LoVo (cell line): ENCODE results near the gene PIP5K1C.
"Not testable (repeated sequence)": the region's sequence is repeated elsewhere in the genome, so short reads cannot be mapped to it uniquely, and the experiment has no call there.

ENCODE experiments used
- DNase-seq: peaks from one replicate; pipeline ENCODE4 v3.0.0-alpha.2; 2016; ENCODE audit warnings: low spot score

The PIP5K1C gene

DNA sequence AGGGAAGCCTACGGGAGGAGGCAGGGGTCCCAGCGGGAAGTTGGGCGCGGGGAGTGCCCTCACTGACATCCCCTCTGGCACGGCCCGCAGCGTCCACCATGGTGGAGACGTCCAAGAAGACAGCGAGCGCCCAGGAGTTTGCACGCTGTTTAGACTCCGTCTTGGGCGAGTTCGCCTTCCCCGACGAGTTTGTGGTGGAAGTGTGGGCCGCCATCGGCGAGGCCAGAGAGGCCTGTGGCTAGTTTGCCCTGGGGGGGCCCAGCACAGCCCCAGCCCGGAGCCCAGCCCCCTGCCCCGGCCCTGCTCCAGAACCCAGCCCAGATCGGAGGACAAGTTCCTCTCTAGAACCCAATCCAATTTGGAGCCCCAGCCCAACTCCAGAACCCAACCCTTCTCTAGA, 110.3 kb downstream of the PIP5K1C start:
- no peak for DNase-seq

DNA sequence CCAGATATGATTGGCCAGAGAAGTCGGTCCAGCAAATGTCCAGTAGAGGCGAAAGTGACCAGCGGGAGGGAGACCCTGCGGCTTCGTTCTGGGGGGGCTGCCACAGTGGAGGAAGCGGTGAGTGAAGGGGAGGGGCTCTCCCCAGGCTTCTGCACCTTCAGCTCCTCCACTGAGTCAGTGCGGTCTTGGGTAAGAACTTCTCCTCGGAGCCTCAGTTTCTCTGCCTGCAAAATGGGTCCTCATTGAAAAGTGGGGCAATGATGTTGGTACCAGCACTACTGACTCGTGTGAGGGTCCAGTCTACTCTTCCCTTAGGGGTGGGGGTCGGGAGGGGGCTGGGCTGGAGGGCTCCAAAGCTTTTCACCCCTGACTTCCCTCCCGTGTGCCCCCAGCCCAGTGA, 110.8 kb downstream of the PIP5K1C start:
- DNase-seq: no peak

DNA sequence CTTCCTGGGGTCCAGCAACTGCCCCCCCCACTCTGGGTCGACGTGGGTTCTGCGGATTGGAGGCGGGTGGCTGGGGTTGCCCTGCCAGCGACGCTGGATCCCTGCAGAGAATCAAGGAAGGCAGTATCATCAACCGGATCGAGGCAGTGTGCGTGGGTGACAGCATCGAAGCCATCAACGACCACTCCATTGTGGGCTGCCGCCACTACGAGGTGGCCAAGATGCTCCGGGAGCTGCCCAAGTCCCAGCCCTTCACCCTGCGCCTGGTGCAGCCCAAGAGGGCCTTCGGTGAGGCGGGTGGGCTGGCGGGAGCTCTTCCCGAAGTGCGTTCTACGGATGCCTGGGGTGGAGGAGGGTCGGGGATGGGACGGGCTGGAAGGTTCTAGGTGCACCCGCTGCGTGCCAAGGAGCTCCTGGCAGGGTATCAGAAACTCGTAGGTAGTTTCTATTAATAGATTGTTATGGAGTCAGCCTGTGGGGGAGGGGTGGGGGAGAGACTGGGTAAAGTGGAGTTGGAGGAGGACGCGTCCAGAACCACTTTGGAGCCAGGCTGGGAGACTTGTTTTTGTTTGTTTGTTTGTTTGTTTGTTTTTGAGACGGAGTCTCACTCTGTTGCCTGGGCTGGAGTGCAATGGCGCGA, 113.4 kb downstream of the PIP5K1C start:
- DNase-seq: no peak

DNA sequence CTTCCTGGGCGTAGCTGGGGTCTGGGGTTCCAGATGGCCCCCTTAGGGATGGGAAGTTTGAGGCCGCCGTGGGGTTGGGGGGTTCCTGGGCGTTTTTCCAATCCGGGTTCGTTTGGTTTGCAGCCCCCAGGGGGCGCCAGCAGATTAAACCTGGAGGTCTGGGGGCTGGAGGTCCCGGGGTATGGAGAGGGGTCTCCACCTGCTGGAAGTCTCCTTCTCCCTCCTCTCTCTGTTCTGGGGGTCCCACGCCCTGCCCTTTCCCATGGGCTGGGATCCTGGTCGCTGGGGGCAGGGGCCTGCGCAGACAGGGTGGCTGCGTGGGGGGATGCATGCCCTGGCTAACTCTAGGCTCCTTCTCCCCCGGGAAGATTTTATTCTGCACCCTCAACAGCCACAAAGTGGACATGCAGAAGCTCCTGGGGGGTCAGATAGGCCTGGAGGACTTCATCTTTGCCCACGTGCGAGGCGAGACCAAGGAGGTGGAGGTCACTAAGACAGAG, 114.1 kb downstream of the PIP5K1C start:
- no peak for DNase-seq

GRCh38 chr19:3585301-3586126, 114.8 kb downstream of the PIP5K1C start, which contains the start of gene GIPC3:
Gene GIPC3, plus strand, starts transcription at chr19:3585478. Its CDS starts 120 bp downstream, at chr19:3585598.
- DNase-seq: no peak

GRCh38 chr19:3584036-3584802, 116.0 kb downstream of the PIP5K1C start:
- DNase-seq: not testable (repeated sequence)

GRCh38 chr19:3581792-3582191, 118.5 kb downstream of the PIP5K1C start:
- DNase-seq: not testable (repeated sequence)
